T-helper 1 cell (primary cell): ENCODE data around the gene TCN2.
"Not testable (repeated sequence)": the region's sequence is repeated elsewhere in the genome, so short reads cannot be mapped to it uniquely, and the experiment has no call there.

Source experiments
- DNase-seq, 5 donors: peaks; one replicate each; pipeline ENCODE4 v3.0.0-alpha.2; 2012 to 2020

The TCN2 gene

DNA sequence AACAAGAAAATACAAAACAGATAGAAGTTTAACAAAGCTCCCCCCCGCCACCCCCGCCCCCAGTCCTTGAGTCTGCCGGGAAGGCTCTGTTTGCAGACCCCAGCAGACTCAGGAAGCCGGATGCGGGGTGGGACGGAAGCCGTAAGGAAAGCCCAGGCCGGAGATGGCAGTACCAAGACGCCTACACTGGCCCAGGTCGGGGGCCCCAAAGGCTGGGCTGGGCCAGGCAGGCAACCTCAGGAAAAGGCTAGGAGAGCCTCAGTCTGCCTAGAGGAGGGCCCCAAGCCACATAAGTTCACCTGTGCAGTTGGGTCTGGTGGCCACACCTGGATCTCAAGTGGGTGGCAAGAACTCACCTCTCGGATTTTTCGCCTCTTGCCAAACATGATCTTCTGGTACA is 28.5 kb upstream of the TCN2 start:
- no peak for DNase-seq

DNA sequence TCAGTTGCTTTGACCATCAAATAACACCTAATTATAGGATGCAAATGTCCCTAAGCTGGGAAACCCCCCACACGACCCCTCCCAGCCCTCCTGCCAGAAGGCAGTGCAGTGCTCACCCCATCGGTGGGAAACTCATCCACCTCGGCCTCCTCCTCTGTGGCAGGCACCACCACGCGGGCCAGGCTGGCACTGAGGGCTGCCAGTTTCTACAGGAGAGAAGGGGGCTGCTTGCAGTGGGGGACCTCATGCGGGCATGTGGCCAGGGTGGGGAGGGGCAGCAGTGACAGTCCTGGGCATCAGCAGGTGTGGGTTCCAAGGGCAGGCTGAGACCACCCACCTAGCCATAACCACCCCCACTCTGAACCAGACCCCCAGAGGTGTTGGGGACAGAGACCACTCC is 26.1 kb upstream of the TCN2 start:
- no peak for DNase-seq

DNA sequence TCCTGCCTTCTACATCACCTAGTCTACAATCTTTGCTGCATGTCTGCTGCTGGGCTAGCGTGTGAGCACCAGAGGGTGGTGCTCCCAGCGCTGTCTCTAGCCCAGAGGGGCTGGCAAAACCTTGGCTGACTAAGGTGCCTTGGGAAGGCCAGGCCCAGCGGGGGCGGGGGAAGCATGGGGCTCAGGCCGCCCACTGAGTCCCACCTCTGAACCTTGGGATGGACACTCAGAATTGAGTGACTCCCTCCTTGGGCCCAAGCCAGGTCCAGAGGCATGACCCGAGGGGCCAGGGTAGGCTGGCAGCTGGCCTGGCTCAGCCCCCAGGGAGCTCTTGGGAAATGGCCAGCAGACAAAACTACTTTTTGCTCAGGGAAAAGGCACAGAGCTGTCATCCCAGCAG is 24.9 kb upstream of the TCN2 start:
- DNase-seq: no peak

DNA sequence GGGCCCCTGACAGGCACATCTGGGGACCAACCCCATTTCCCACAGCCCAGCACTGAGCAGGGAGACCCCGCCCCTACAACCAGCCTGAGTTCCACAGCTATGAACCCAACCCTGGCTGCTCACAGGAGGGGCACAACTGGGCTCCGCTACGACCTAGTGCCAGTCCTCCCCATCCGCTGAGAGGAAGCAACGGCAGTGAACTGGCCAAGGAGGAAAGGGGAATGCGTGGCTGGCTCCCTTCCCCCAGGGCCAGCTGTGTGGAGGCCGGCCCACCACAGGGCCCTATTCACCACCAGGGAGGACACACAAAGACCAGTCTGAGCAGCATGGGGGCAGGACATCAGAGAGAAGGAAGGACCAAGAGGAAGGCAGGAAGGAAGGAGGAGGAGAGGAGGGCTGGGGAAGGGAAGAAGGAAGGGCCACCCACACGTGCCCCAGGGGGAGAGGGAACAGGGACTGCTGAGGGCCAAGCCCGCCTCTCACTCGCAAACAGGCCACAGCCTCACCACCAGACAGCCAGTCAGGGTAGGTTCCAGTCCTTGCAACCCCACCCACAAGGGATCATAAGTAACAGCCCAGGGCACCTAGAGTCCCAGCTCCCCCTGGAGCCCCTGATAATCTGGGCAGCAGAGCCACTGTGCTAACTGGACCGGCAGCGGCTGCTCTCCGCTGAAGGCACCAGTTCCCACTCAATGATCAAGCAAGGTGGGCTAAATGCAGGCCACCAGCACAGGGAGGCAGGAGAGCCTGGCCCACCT is 24.0 kb upstream of the TCN2 start:
- no peak for DNase-seq

DNA sequence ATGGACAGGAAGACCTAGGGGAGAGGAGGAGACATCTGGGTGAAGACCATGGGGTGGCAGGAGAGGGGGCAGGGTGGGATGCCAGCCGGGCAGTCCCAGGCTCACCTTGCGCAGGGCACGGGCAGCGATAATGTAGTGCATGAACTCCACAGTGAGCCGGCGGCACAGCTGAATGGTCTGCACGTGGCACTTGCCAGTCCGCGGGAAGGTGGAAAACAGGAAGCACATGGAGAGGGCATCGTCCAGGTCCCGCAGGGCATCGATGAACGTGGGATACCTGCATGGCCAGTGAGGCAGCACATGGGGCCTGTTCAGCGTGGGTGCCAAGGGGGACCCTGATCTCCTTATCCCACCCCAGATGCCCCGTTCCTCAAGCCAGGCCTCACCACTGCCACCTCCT is 22.5 kb upstream of the TCN2 start:
- no peak for DNase-seq

DNA sequence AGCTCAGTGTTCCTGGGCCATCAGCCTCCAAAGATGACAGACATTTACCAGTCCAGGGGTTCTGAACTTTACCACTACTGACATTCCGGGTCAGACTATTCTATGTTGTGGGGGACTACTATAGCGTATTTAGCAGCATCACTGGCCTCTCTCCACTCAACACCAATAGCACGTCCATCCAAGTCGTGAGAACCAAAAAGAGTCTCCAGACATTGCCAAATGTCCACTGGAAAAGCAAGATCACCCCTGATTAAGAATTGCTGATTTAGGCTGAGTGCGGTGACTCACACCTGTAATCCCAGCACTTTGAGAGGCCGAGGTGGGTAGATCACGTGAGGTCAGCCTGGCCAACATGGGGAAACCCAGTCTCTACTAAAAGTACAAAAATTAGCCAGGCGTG is 20.6 kb upstream of the TCN2 start:
- DNase-seq: no peak

DNA sequence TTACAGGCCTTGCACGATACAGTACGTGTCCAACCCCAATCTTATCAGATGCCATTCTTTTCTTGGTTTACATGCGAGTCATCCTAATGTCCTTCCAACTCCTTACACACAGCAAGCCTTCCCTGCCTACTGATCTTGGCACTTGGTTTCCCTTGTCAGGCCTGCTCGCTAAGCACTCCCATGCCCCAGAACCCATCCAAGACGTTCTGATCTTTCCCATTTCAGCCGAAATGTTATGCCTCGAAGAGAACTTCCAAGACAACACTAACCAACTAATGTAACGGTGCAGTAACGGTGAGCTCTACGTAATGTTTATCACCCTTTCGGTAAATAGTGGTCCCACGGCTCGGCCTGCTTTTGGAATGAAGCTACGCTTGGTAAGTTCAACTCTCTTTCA is 15.8 kb upstream of the TCN2 start:
- no peak for DNase-seq

DNA sequence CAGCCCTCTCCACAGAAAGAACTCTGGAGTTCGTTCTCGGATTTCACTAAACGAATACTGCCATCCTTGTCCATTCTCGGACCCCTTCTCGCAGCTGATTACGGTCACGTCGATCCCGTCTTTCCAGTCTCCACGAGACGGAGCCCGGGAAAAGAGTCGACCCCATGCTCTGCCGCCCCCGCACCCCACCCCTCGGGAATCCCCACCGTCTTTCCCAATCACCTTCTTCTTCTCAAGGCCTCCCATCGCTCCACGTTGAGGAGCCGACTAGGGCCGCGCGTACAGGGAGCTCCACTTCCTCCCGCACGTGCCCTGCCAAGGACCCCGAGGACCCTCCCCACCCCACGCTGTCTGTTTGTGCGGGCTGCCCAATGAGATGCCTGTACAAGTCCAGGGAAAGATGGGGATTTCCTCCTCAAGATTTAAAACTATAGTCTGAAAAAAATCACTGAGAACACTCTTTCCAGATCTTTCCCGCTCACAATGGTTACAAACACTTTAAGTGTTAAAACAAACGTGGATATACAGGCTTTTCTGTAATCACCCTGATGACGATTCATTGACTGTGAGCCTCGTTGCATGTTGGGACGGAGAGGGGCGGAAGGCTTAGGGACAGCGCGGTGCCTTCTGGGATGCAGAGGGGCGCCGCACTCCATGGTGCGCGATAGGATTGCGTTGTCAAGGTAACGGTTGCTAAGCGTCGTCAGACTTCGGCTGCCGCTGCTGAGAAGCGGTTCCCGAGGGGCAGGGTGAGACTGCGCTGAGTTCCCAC is 15.2 kb upstream of the TCN2 start, which contains the start of gene PES1:
PES1 (minus strand) TSS at position 323 of the 772 bp plus-strand sequence; CDS start at position 246, 77 bp downstream.
- DNase-seq: peak; percentile 87 to 98 (median 91)

DNA sequence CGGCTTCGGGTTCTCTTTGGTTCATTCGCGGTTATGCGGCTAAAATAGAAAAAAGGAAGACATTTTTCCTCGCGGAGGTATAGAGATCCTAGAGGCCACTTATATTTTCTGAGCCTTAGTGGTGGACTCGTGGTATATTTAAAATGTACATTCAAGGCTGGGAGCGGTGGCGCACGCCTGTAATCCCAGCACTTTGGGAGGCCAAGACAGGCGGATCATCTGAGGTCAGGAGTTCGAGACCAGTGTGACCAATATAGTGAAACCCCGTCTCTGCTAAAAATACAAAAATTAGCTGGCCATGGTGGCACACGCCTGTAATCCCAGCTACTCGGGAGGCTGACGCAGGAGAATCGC is 14.6 kb upstream of the TCN2 start:
- DNase-seq: not testable (repeated sequence)

DNA sequence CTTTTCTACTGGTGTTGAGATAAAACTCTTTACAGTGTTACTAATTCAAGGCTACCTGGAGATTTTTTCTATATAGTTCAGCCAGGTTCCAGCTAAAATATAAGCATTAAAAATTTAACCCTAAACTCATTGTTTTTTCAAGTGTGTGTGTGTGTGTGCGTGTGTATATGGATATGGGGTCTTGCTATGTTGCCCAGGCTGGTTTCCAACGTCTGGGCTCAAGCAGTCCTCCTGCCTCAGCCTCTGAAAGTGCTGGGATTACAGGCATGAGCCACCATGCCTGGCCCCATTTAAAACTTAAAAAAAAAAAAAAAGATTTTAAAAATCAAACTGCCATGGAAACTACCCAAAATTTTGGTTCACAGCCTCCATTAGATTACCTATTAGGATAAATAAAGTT is 10.8 kb upstream of the TCN2 start:
- no peak for DNase-seq

DNA sequence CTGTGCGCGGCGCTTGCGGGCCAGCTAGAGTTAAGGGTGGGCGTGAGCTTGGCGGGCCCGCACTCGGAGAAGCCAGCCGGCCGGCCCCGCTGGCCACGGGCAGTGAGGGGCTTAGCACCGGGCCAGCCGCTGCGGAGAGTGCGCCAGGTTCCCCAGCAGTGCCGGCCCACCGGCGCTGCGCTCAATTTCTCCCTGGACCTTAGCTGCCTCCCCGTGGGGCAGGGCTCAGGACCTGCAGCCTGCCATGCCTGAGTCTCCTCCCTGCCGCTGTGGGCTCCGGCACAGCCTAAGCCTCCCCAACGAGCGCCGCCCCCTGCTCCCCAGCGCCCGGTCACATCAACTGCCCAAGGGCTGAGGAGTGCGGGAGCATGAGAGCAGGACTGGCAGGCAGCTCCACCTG is 10.1 kb upstream of the TCN2 start:
- no peak for DNase-seq

DNA sequence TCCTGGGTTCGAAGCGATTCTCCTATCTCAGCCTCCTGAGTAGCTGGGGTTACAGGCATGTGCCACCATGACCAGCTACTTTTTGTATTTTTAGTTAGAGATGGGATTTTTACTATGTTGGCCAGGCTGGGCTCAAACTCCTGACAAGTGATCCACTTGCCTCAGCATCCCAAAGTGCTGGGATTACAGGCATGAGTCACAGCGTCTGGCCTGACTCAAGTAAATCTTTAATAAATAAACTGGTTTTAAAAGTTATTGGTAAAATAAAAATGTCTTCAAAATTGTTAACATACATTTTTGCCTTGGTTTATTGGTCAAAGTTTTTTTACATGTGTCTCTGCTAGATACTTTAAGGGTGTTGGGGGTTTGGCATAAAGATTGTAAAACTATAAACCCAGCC is 8.0 kb upstream of the TCN2 start:
- DNase-seq: no peak

DNA sequence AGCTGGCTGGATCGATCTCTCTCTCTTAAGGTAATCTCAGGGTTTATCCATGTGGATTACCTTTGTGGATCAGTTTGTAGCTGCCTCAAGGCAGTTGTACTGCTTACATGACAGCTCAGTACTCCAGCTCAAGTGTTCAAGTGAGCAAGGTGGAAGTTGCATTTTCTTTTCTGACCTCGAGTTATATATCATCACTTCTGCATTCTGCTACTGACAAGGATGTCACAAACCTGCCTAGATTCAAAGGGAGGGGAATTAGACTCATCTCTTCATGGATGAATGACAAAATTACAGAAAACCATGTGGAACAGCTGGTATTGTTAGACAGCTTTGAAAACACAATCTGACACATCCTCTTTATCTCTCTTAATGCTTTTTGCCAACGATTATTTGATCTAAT is 6.1 kb upstream of the TCN2 start:
- DNase-seq: no peak

DNA sequence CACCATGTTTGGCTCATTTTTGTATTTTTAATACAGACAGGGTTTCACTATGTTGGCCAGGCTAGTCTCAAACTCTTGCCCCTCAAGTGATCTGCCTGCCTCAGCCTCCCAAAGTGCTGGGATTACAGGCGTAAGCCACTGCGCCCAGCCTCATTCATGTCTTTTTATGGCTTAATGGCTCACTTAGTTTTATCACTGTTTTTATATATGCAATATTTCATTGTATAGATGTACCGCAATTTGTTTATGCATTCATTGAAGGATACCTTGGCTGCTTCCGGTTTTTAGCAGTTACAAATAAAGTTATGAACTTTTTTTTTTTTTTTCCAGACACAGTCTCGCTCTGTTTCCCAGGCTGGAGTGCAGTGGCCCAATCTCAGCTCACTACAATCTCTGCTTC is 5.5 kb upstream of the TCN2 start:
- DNase-seq: no peak

DNA sequence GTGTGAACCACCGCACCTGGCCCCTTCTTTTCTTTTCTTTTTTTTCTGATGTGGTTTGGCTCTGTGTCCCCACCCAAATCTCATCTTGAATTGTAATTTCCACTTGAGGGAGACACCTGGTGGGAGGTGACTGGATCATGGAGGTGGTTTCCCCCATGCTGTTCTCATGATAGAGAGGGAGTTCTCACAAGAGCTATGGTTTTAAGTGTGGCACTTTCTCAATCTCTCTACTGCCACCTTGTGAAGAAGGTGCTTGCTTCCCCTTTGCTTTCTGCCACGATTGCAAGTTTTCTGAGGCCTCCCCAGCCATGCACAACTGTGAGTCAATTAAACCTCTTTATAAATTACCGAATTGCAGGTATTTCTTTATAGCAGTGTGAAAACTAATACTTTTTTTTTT is 4.9 kb upstream of the TCN2 start:
- peak in 1 of 5 donors; percentile 32 for DNase-seq

DNA sequence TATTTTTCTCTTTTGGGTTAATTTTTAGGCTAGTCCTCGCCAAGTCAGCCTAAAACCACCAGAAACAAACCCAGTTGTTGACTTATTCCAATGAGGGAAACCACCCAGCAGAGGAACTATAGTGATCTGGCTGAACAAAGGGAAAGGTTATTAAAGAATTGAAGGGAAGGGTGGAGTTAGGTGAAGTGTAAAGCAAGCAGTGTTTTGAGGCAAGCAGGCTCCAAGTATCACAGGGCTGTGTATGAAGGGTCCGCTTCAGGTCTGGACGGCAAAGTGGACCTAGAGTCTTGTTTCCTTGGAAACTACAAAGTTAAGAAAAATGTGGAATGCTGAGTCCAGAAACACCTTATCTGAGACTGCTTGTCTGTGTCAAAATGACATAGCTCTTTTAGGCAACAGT is 3.2 kb upstream of the TCN2 start:
- DNase-seq: no peak

DNA sequence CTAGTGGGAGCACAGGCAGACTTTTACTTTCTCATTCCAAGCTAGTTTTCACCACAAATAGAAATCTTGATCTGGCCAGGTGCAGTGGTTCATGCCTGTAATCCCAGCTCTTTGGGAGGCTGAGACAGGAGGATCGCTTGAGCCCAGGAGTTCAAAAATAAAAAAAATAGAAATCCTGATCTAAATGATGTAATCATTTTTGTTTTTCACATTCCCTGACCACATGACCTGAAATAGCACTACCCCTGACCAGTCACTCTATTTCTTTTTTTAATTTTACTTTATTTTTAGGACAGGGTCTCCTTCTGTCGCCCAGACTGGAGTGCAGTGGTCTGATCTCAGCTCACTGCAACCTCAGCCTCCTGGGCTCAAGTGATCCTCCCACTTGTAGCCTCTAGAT is 2.3 kb upstream of the TCN2 start:
- DNase-seq: no peak

DNA sequence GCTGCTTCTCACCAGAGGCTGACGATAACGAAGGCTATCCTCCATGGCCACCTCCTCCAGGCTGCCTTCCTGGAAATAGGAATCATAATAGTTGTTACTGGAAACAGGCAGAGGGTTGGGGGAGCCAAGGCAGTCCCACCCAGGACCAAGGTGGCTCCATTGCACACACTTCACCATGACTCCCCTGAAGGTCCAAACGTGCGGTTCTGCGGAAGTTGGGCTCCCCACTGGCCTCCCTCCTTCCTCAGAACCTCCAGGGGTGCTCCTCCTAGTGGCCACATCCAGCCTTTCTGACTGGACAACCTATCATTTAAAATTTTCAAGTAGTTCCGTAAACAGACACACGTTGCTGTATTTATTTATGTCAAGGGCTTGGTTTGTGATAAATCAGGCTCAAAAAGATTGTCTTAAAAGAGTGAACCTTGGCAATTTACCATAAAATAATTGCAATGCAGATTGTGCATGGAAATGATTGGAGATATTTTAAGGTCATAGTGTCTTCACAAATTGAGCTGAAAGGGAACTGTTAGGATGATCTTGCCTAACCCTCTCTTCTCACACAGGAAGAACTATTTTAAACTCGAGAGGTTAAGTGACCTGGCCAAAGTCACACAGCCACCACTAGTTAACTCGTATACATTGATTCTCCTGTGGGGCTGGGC is 1.4 kb upstream of the TCN2 start:
- peak in 3 of 5 donors; percentile 12 to 51 (median 37) for DNase-seq

DNA sequence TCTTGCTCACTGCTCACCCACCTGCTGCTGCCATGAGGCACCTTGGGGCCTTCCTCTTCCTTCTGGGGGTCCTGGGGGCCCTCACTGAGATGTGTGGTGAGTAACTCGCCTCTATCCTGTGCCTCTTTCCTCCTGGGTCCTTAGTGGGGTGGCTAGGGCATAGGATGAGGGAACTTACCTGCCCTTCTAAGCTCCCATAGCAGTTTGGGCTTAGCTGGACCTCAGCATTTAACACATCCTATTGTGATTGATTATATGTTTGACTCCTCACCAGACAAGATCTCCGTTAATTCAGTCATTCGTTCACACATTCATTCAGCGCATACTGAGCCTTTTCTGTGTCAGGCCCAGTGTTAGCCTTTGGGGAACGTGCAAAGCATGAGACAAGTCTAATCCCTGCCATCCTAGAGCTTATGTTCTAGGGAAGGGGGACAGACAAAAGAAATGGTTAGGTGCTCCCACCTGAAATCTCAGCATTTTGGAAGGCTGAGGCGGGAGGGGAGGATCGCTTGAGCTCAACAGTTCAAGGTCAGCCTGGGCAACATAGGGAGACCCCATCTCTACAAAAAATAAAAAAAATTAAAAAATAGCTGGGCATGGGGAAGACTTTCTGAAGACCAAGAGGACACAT is 441 bp downstream of the TCN2 start:
- no peak for DNase-seq

DNA sequence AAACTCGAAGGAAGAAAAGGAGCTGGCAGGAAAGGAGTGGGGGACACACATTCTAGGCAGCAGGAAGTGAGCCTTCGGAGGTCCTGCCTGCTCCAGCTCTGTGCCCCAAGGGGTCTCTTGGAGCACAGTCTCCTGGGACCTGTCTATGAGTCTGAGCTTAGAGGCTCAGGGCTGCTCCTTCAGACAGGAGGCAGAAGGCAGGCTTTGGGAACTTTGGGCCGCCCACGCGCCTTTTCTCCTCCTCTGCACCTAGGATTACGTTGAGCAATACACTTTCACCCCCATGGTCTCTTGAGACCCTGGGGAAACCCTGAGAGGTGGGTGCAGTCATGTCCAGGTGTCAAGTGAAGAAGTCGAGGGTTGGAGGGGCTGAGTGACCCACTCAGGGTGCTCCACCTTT is 965 bp downstream of the TCN2 start:
- DNase-seq: no peak

DNA sequence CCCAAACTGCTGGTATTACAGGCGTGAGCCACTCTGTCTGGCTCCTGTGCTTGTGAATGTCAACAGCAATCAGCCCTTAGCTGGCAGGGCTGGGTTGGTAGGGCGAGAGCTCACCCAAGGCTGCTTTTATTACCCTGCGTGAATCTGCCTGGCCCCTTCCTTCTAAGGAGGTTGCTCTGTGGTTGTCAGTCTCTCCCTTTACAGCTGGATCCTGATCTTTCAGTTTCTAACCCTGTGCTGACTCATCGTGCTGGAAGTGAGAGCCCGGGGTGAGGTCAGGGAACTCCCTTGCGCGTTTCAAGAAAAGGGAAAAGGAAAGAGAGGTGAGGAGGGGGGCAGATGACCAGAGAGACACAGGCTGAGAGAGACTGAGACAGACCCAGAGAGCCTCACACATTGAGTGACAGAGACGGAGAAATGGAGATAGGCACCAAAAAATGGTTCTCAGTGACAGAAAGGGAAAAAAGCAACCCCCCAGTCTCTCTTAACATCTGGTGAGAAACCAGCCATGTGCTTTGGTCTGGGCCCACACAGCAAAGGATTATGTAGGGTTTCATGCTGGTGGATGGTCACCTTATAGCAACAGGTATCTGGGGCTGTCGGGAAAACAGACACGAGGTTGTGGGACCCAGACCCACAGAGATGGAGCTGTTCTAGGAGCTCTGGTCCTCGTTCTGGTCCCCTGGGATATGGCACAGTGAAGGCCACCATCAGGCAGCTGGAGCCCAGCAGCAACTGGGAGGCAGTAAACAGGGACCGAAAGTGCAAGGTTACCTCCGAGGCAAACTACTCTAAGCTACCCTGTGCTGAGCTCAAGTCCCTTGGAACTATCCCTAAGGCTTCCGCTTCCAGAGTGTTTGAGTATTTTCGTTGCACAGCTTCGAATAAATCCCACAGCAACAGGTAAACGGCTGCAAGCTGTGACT is 2.5 kb downstream of the TCN2 start:
- DNase-seq: peak in 1 of 5 donors; percentile 66

DNA sequence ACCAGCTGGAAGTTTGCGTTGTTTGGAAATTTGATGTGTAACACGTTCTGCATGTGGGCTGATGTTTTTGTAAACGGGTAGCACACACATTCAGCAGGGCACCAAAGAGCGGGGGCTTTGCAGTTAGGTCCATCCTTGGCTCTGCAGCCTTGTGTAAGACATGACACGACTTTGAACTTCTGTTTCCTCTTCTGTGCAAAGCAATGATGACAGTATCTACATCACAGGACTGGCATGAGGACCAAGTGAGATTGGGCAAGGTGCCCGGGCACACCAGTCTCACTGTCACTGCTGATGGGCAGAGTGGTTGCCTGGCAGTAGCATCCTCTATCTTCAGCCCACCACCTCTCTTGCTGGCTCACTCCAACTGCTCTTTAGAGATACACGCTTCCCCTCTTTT is 3.3 kb downstream of the TCN2 start:
- DNase-seq: no peak
